HepG2 (cell line): ENCODE data around the gene C3orf85. TPM values are rescaled to one million over a fixed set of nuclear protein-coding genes. Genes with fewer than 3 reads are reported as not detected.

Experiments
- ATAC-seq: fragments of 200-7000 bp; cut with Tn5 transposase; 3 replicates; pipeline ENCODE4 v1.9.1; 2020; ENCODE audit warnings: mild to moderate bottlenecking, moderate library complexity
- BruUV-seq: library from RNA; stranded (reverse); fragments of 400-500 nt; replicated peaks from 2 replicates; lab custom pipeline; 2021; lab: Mats Ljungman, UMichigan
- CTCF ChIA-PET: fragments of 300-600 bp; formaldehyde crosslinking; extraction: SDS; loops from one replicate; lab custom pipeline; 2021; ENCODE audit warnings: low total read pairs, inconsistent platforms, low intra/inter-chr PET ratio; lab: Yijun Ruan, JAX
- POLR2A ChIA-PET: fragments of 350-600 bp; sonication (Branson Sonifier 250); formaldehyde crosslinking; loops from one replicate; lab custom pipeline; 2020; ENCODE audit warnings: antibody characterized with exemption, inconsistent platforms; lab: Yijun Ruan, JAX
- DNase-seq: peaks from one replicate; pipeline ENCODE4 v3.0.0-alpha.2; 2015; ENCODE audit warnings: low spot score
- FAIRE-seq: peaks from 3 replicates; lab custom pipeline; 2011; peaks lifted over from hg19 to GRCh38; lab: Jason Lieb, UNC
- H2AFZ ChIP-seq: one replicate; pipeline ENCODE4 v1.6.1; 2011; ENCODE audit warnings: low read length, inconsistent platforms
- H3K27ac ChIP-seq: fragments of 300-600 bp; 3 replicates; pipeline ENCODE4 v1.8.0; 2011; ENCODE audit warnings: mixed run types, mild to moderate bottlenecking, mixed read lengths, low read length, inconsistent platforms; ENCODE audit not compliant: insufficient read depth; ENCODE audit errors: extremely low read length
- H3K27me3 ChIP-seq, 2 experiments: fragments of 200-600 bp in 1 of 2; 2 replicates in 1 of 2; 3 replicates in 1 of 2; pipeline versions ENCODE4 v1.6.0 to v1.8.0; 2011; ENCODE audit warnings: low read length in 2 of 2, mild to moderate bottlenecking in 2 of 2, moderate library complexity in 2 of 2, inconsistent platforms in 1 of 2; ENCODE audit not compliant: insufficient read depth in 2 of 2, control insufficient read depth in 1 of 2
- H3K36me3 ChIP-seq, 2 experiments: fragments of 200-600 bp in 1 of 2; replicated peaks in 1 of 2; 2 replicates in 1 of 2; 3 replicates in 1 of 2; pipeline versions ENCODE4 v1.5.1 to v1.8.0; 2011; ENCODE audit warnings: low read length in 2 of 2, inconsistent platforms in 1 of 2; ENCODE audit not compliant: insufficient read depth in 2 of 2, control insufficient read depth in 1 of 2
- H3K4me1 ChIP-seq: 2 replicates; pipeline ENCODE4 v1.5.1; 2012; ENCODE audit warnings: low read length, inconsistent platforms; ENCODE audit not compliant: insufficient read depth
- H3K4me2 ChIP-seq: 2 replicates; pipeline ENCODE4 v1.6.0; 2011; ENCODE audit warnings: low read depth, low read length, inconsistent platforms
- H3K4me3 ChIP-seq, 3 experiments: fragments of 200-600 bp in 1 of 3; sonication (generic), shearing (Covaris generic) in 1 of 3; replicated peaks in 1 of 3; 2 replicates each; pipeline ENCODE4 v1.5.1; 2011 to 2016; ENCODE audit warnings: low read length in 3 of 3, inconsistent platforms in 2 of 3, low read depth in 2 of 3, mild to moderate bottlenecking in 2 of 3, control low read depth in 1 of 3, mixed read lengths in 1 of 3; ENCODE audit not compliant: insufficient read depth in 1 of 3
- H3K79me2 ChIP-seq: one replicate; pipeline ENCODE4 v1.6.1; 2011; ENCODE audit warnings: low read length, inconsistent platforms; ENCODE audit not compliant: insufficient read depth
- H3K9ac ChIP-seq: 2 replicates; pipeline ENCODE4 v1.6.0; 2011; ENCODE audit warnings: mild to moderate bottlenecking, low read depth, low read length, inconsistent platforms; ENCODE audit not compliant: insufficient read depth
- H3K9me3 ChIP-seq: 2 replicates; pipeline ENCODE4 v1.5.1; 2012; ENCODE audit warnings: mild to moderate bottlenecking, low read length
- H4K20me1 ChIP-seq: 2 replicates; pipeline ENCODE4 v1.6.0; 2011; ENCODE audit warnings: inconsistent platforms, mild to moderate bottlenecking, low read length, moderate library complexity; ENCODE audit not compliant: insufficient read depth
- CENPX ChIP-seq: sonication (generic); formaldehyde crosslinking; IDR thresholded peaks from 2 replicates; pipeline ENCODE4 v1.9.0; 2021; ENCODE audit warnings: mild to moderate bottlenecking, missing genetic modification reagents, moderate library complexity
- MIER3 ChIP-seq: IDR thresholded peaks from 2 replicates; pipeline ENCODE4 v1.6.1; 2016; ENCODE audit warnings: missing compliant biosample characterization, borderline replicate concordance
- SP140L ChIP-seq: sonication (generic); formaldehyde crosslinking; IDR thresholded peaks from 2 replicates; pipeline ENCODE4 v1.4.0; 2020; ENCODE audit warnings: missing genetic modification reagents, borderline replicate concordance
- ZEB1 ChIP-seq: IDR thresholded peaks from 2 replicates; pipeline ENCODE4 v1.6.1; 2012; ENCODE audit warnings: mild to moderate bottlenecking, low read depth, inconsistent platforms; ENCODE audit not compliant: insufficient replicate concordance
- ZKSCAN5 ChIP-seq: sonication (generic); formaldehyde crosslinking; IDR thresholded peaks from 2 replicates; pipeline ENCODE4 v1.5.1; 2020; ENCODE audit warnings: mild to moderate bottlenecking, missing genetic modification reagents
- ZNF552 ChIP-seq: sonication (generic); formaldehyde crosslinking; IDR thresholded peaks from 2 replicates; pipeline ENCODE4 v1.9.0; 2022; ENCODE audit warnings: missing genetic modification reagents, mild to moderate bottlenecking, borderline replicate concordance
- in situ Hi-C: cut with HindIII; loops from 2 replicates; pipeline ENCODE4 v1.10.0; 2017; ENCODE audit warnings: low pct_unique_long_range_greater_than_20kb; ENCODE audit not compliant: extremely low pct_ligation_motif_present
- intact Hi-C: fragments of 100-400 bp; cut with micrococcal nuclease; formaldehyde crosslinking; loops from one replicate; pipeline ENCODE4 v1.10.0; 2022; ENCODE audit not compliant: unreplicated experiment
- polyA plus RNA-seq, 8 experiments: library from polyadenylated mRNA; depleted of rRNA in 3 of 8; stranded (reverse) in 7 of 8; unstranded in 1 of 8; fragments of >200 nt; fragmentation: Illumina TruSeq in 4 of 8; extraction: Trizol in 4 of 8; gene quantifications; 2 replicates each; pipeline versions ENCODE4 v1.2.1 to v1.2.3, GENCODE V29; 2011 to 2016; ENCODE audit warnings: low read depth in 4 of 8, missing spikeins in 1 of 8, mixed read lengths in 1 of 8; ENCODE audit not compliant: insufficient read depth in 1 of 8
- total RNA-seq, 5 experiments: library from RNA; depleted of rRNA; stranded (reverse); fragments of >200 nt; fragmentation: Illumina TruSeq; extraction: Trizol; gene quantifications; 2 replicates each; pipeline ENCODE4 v1.2.3, GENCODE V29; 2016; ENCODE audit warnings: low read depth in 1 of 5
- TF ChIP-seq, protein P1 (sequence below), 2 experiments: sonication (generic) in 1 of 2; formaldehyde crosslinking in 1 of 2; IDR thresholded peaks; 2 replicates each; pipeline versions ENCODE4 v1.6.1 to v1.9.0; 2014 to 2022; ENCODE audit warnings: antibody characterized with exemption in 1 of 2, borderline replicate concordance in 1 of 2, inconsistent platforms in 1 of 2, low read depth in 1 of 2, missing genetic modification reagents in 1 of 2
- TF ChIP-seq, protein P2 (sequence below): IDR thresholded peaks from 2 replicates; pipeline ENCODE4 v1.6.1; 2018; ENCODE audit warnings: missing genetic modification reagents

Gene C3orf85
- total and polyA plus RNA-seq, 2 of the 13 experiments (the other 11 are each of a cell fraction or from before 2014, with no cell fraction given) = not detected

DNA sequence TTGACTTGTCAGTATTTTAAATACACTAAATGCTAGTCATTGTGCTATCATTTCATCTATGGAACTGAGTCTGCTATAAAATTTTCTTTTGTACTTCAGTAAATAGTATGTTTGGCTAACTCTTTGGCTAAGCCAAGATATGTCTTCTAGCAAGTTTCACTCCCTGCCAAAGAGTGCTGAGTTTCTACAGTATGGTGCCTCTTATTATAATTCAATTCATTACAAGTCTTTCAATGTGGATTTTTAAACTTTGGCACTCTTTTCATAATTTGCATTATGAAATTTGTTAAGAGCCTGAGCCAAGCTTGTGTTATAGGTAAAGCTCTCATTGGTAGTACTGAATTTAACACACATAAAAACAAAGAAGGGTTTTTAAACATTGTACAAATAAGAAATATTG lies 43.0 kb upstream of the C3orf85 start:
- CTCF ChIA-PET = no interaction called here

More for the DNA sequence above, 43.0 kb upstream of the C3orf85 start:
- no peak for FAIRE-seq
- no peak for ATAC-seq
- no peak overlapping the region for H2AFZ ChIP-seq
- no peak overlapping the region for H3K4me3 ChIP-seq
- POLR2A ChIA-PET = no interaction called here
- H3K36me3 ChIP-seq = no peaks in the 10 kb centered on the region
- intact Hi-C loops = no loop called here
- H3K4me2 ChIP-seq = no peak overlapping the region
- H3K27me3 ChIP-seq = no peaks in the 10 kb centered on the region
- BruUV-seq = no TSS peak
- no peak overlapping the region for H3K9ac ChIP-seq
- in situ Hi-C loops = no loop called here
- no peak for DNase-seq
- H3K79me2 ChIP-seq = no peaks in the 10 kb centered on the region
- no peak overlapping the region for H3K27ac ChIP-seq
- TF ChIP-seq ZNF552 (CRISPR knock-in tag) (no peak), ZKSCAN5 (CRISPR knock-in tag) (no peak), CENPX (CRISPR knock-in tag) (no peak), MIER3 (CRISPR knock-in tag) (no peak), ZEB1 (no peak), SP140L (CRISPR knock-in tag) (no peak)
- TF ChIP-seq, protein P1, sequence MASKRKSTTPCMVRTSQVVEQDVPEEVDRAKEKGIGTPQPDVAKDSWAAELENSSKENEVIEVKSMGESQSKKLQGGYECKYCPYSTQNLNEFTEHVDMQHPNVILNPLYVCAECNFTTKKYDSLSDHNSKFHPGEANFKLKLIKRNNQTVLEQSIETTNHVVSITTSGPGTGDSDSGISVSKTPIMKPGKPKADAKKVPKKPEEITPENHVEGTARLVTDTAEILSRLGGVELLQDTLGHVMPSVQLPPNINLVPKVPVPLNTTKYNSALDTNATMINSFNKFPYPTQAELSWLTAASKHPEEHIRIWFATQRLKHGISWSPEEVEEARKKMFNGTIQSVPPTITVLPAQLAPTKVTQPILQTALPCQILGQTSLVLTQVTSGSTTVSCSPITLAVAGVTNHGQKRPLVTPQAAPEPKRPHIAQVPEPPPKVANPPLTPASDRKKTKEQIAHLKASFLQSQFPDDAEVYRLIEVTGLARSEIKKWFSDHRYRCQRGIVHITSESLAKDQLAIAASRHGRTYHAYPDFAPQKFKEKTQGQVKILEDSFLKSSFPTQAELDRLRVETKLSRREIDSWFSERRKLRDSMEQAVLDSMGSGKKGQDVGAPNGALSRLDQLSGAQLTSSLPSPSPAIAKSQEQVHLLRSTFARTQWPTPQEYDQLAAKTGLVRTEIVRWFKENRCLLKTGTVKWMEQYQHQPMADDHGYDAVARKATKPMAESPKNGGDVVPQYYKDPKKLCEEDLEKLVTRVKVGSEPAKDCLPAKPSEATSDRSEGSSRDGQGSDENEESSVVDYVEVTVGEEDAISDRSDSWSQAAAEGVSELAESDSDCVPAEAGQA (IDR thresholded peaks at IDR 0.05; ENCODE audit: low read depth) = no peak
- TF ChIP-seq, protein P1 (CRISPR knock-in tag; IDR thresholded peaks at IDR 0.05; ENCODE audit: borderline replicate concordance) = no peak
- TF ChIP-seq, protein P2, sequence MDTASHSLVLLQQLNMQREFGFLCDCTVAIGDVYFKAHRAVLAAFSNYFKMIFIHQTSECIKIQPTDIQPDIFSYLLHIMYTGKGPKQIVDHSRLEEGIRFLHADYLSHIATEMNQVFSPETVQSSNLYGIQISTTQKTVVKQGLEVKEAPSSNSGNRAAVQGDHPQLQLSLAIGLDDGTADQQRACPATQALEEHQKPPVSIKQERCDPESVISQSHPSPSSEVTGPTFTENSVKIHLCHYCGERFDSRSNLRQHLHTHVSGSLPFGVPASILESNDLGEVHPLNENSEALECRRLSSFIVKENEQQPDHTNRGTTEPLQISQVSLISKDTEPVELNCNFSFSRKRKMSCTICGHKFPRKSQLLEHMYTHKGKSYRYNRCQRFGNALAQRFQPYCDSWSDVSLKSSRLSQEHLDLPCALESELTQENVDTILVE (CRISPR knock-in tag) = no peak
- no peaks in the 10 kb centered on the region for H4K20me1 ChIP-seq
- H3K4me1 ChIP-seq = no peaks in the 10 kb centered on the region
- H3K9me3 ChIP-seq = no peaks in the 10 kb centered on the region
